CD4-positive, CD25-positive, alpha-beta regulatory T cell (primary cell): Measurements from ENCODE around the gene PDS5A. TPM values are rescaled to one million over a fixed set of nuclear protein-coding genes. Genes with fewer than 3 reads are reported as not detected.
A peak's percentile ranks its signal among the peaks of the same experiment; 100 is the strongest.
"Not testable (repeated sequence)": the region's sequence is repeated elsewhere in the genome, so short reads cannot be mapped to it uniquely, and the experiment has no call there.

Source experiments
- ATAC-seq, 2 donors: fragments of 150-1000 bp; cut with Tn5 transposase; one replicate each; pipeline ENCODE4 v1.10.0; 2021; ENCODE audit warnings: low read depth in 2 of 2, moderate number of reproducible peaks in 2 of 2, moderate library complexity in 1 of 2
- DNase-seq, 3 donors: peaks; one replicate each; pipeline versions ENCODE4 v3.0.0 to v3.0.0-alpha.2; 2012 to 2022; ENCODE audit warnings: mixed read lengths in 1 of 3
- H3K27ac ChIP-seq: one replicate; pipeline ENCODE4 v1.7.0; 2013; ENCODE audit warnings: mild to moderate bottlenecking, low read length; ENCODE audit not compliant: insufficient read depth, poor library complexity, severe bottlenecking
- H3K27me3 ChIP-seq: one replicate; pipeline ENCODE4 v1.7.0; 2013; ENCODE audit warnings: low read length; ENCODE audit not compliant: control insufficient read depth, insufficient read depth
- H3K36me3 ChIP-seq: one replicate; pipeline ENCODE4 v1.7.0; 2013; ENCODE audit warnings: mild to moderate bottlenecking, low read length, moderate library complexity; ENCODE audit not compliant: control insufficient read depth, insufficient read depth
- H3K4me1 ChIP-seq: 2 replicates; pipeline ENCODE4 v1.7.0; 2013; ENCODE audit warnings: mild to moderate bottlenecking, low read length; ENCODE audit not compliant: insufficient read depth, control insufficient read depth, poor library complexity, severe bottlenecking
- H3K4me3 ChIP-seq: one replicate; pipeline ENCODE4 v1.7.0; 2013; ENCODE audit warnings: low read depth, mild to moderate bottlenecking, low read length, moderate library complexity
- H3K9me3 ChIP-seq, 2 experiments: 1 replicate in 1 of 2; 2 replicates in 1 of 2; pipeline ENCODE4 v1.7.0; 2013; ENCODE audit warnings: low read length in 2 of 2, mild to moderate bottlenecking in 1 of 2, moderate library complexity in 1 of 2; ENCODE audit not compliant: control insufficient read depth in 2 of 2
- H3K27ac Mint-ChIP-seq, 3 donors: one replicate each; pipeline ENCODE4 v1.8.0; 2020 to 2022; ENCODE audit warnings: mild to moderate bottlenecking in 3 of 3, mixed read lengths in 3 of 3, moderate library complexity in 2 of 3
- H3K27me3 Mint-ChIP-seq: one replicate; pipeline ENCODE4 v1.8.0; 2022; ENCODE audit warnings: mild to moderate bottlenecking, mixed read lengths
- H3K36me3 Mint-ChIP-seq: one replicate; pipeline ENCODE4 v1.8.0; 2020; ENCODE audit warnings: mixed read lengths
- H3K4me1 Mint-ChIP-seq, 4 donors: one replicate each; pipeline ENCODE4 v1.8.0; 2020 to 2022; ENCODE audit warnings: mixed read lengths in 4 of 4, mild to moderate bottlenecking in 1 of 4
- H3K4me3 Mint-ChIP-seq, 4 donors: one replicate each; pipeline ENCODE4 v1.8.0; 2020 to 2022; ENCODE audit warnings: mild to moderate bottlenecking in 4 of 4, mixed read lengths in 4 of 4, moderate library complexity in 3 of 4
- H3K9me3 Mint-ChIP-seq, 7 donors: one replicate each; pipeline ENCODE4 v1.8.0; 2020 to 2022; ENCODE audit warnings: mixed read lengths in 7 of 7, mild to moderate bottlenecking in 3 of 7, moderate library complexity in 2 of 7
- polyA plus RNA-seq, 4 donors: library from polyadenylated mRNA; unstranded; fragments of 300-500 nt; fragmentation: Illumina TruSeq; gene quantifications; one replicate each; pipeline ENCODE4 v1.2.3, GENCODE V29; 2021
- total RNA-seq: library from RNA; stranded (reverse); gene quantifications from one replicate; pipeline ENCODE4 v1.2.3, GENCODE V29; 2022

The PDS5A gene
- 111 TPM for total RNA-seq
- polyA plus RNA-seq = 10 to 100 TPM; 25.2 to 35.0 (median 32.2) TPM

- H3K4me3 ChIP-seq = peak within 1 kb of the TSS; percentile 82
- peak within 1 kb of the TSS; percentile 88 to 97 (median 91) for H3K27ac Mint-ChIP-seq
- peaks cover 18% of the 10 kb centered on the region for H3K36me3 ChIP-seq
- peak; percentile 83 to 94 (median 89) for DNase-seq
- H3K4me1 Mint-ChIP-seq = peaks cover 12 to 36% (median 26%) of the 10 kb centered on the region in 4 donors
- H3K4me3 Mint-ChIP-seq = peak within 1 kb of the TSS; percentile 80 to 98 (median 92)
- no peaks in the 10 kb centered on the region for H3K27me3 Mint-ChIP-seq
- H3K27ac ChIP-seq = peak within 1 kb of the TSS; percentile 90
- ATAC-seq = peak; percentile 88
- no peaks in the 10 kb centered on the region for H3K9me3 Mint-ChIP-seq
- H3K9me3 ChIP-seq = no peaks in the 10 kb centered on the region
- no peaks in the 10 kb centered on the region for H3K27me3 ChIP-seq
- H3K4me1 ChIP-seq = peaks cover 26% of the 10 kb centered on the region
- peaks cover 21% of the 10 kb centered on the region for H3K36me3 Mint-ChIP-seq
These were observed at the start of gene PDS5A for GRCh38 chr4:39977489-39978377. Gene PDS5A, minus strand, starts transcription at chr4:39977911. Its CDS starts 1,334 bp downstream, at chr4:39976577.

DNA sequence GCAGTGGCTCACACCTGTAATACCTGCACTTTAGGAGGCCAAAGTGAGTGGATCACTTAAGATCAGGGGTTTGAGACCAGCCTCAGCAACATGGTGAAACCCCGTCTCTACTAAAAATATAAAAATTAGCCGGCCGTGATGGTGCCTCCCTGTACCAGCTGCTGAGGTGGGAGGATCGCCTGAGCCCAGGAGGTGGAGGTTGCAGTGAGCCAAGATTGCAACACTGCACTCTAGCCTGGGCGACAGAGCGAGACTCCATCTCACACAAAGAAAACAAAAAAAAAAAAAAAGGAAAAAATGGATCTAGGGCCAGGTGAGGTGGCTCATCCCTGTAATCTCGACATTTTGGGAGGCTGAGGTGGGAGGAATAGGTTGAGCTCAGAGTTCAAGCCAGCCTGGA lies 46.3 kb upstream of the PDS5A start:
- H3K27me3 Mint-ChIP-seq = peaks cover 13% of the 10 kb centered on the region

GRCh38 chr4:40021116-40021515 lies 43.4 kb upstream of the PDS5A start:
- H3K27ac ChIP-seq, H3K9me3 Mint-ChIP-seq, H3K4me3 ChIP-seq, H3K4me3 Mint-ChIP-seq, H3K36me3 ChIP-seq, ATAC-seq, H3K4me1 ChIP-seq, H3K36me3 Mint-ChIP-seq, DNase-seq, H3K27ac Mint-ChIP-seq, H3K27me3 ChIP-seq, H3K9me3 ChIP-seq, H3K4me1 Mint-ChIP-seq: not testable (repeated sequence)
- peaks cover 14% of the 10 kb centered on the region for H3K27me3 Mint-ChIP-seq

More for the DNA sequence above, 46.3 kb upstream of the PDS5A start:
- H3K27ac ChIP-seq, H3K9me3 ChIP-seq, H3K4me1 ChIP-seq, H3K4me3 Mint-ChIP-seq, H3K27me3 ChIP-seq, H3K9me3 Mint-ChIP-seq, ATAC-seq, H3K36me3 ChIP-seq, DNase-seq, H3K27ac Mint-ChIP-seq, H3K4me1 Mint-ChIP-seq, H3K36me3 Mint-ChIP-seq, H3K4me3 ChIP-seq: not testable (repeated sequence)

DNA sequence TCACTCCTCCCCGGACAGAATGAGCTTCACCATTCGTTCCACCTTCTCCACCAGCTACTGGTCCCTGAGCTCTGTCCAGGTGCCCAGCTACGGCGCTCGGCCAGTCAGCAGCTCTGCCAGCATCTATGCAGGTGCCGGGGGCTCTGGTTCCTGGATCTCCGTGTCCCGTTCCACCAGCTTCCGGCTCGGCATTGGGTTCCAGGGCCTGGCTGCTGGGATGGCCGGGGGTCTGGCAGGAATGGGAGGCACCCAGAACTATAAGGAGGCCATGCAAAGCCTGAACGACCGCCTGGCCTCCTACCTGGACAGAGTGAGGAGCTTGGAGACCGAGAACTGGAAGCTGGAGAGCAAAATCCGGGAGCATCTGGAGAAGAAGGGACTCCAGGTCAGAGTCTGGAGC lies 42.5 kb upstream of the PDS5A start:
- Mint-ChIP-seq H3K4me1 (no peaks in the 10 kb centered on the region), H3K27me3 (peaks cover 12% of the 10 kb centered on the region), H3K27ac (no peak overlapping the region), H3K9me3 (no peaks in the 10 kb centered on the region), H3K36me3 (no peaks in the 10 kb centered on the region), H3K4me3 (no peak overlapping the region)
- no peaks in the 10 kb centered on the region for H3K36me3 ChIP-seq
- no peak for ATAC-seq
- H3K27ac ChIP-seq = no peak overlapping the region
- no peaks in the 10 kb centered on the region for H3K9me3 ChIP-seq
- no peaks in the 10 kb centered on the region for H3K27me3 ChIP-seq
- DNase-seq = no peak
- no peak overlapping the region for H3K4me3 ChIP-seq
- H3K4me1 ChIP-seq = no peaks in the 10 kb centered on the region

DNA sequence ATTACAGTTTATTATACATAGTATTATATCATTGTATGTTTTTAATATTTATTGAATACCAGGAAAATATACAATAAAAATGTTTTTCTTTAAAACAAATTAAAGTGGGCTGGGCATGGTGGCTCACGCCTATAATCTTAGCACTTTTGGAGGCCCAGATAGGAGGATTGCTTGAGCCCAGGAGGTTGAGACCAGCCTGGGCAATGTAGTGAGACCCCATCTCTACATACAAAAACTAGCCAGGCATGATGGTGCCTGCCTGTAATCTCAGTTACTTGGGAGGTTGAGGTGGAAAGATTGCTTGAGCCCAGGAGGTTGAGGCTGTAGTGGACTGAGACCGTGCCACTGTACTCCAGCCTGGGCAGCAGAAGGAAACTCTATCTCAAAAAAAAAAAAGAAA lies 38.3 kb upstream of the PDS5A start:
- Histone ChIP-seq H3K4me3 (no peak overlapping the region), H3K4me1 (no peaks in the 10 kb centered on the region), H3K27me3 (no peaks in the 10 kb centered on the region), H3K9me3 (no peaks in the 10 kb centered on the region), H3K27ac (no peak overlapping the region), H3K36me3 (no peaks in the 10 kb centered on the region)
- DNase-seq (no peak), ATAC-seq (no peak)
- Mint-ChIP-seq H3K27ac (no peak overlapping the region), H3K4me1 (no peaks in the 10 kb centered on the region), H3K9me3 (no peaks in the 10 kb centered on the region), H3K36me3 (no peaks in the 10 kb centered on the region), H3K4me3 (no peak overlapping the region), H3K27me3 (peaks cover 9% of the 10 kb centered on the region)

DNA sequence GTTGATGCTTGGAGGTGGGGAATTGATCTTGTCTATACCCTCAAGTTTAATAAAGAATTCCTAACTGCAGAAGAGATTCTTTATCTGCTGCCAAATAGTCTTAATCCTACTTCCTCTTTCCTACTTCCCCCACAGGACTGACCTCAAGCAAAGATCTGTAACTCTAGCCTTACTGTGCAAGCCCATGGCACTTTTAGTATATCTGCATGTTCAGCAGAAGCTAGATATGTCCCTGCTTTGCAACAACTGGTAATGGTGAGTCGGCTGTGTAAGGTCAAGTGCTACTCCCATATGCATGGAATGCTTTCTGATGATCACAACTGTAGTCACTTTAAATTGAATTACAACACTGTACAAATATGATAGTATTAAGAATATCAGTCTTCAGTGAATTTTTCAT lies 26.3 kb upstream of the PDS5A start:
- Histone ChIP-seq H3K9me3 (no peaks in the 10 kb centered on the region), H3K36me3 (no peaks in the 10 kb centered on the region), H3K27ac (no peak overlapping the region), H3K4me3 (no peak overlapping the region), H3K27me3 (no peaks in the 10 kb centered on the region), H3K4me1 (no peaks in the 10 kb centered on the region)
- ATAC-seq = no peak
- peak overlapping the region in 1 of 3 donors; percentile 58 for H3K27ac Mint-ChIP-seq
- H3K9me3 Mint-ChIP-seq = no peaks in the 10 kb centered on the region
- H3K4me1 Mint-ChIP-seq = peaks cover 0 to 3% (median 0%) of the 10 kb centered on the region in 4 donors
- DNase-seq = no peak
- H3K36me3 Mint-ChIP-seq = no peaks in the 10 kb centered on the region
- no peak overlapping the region for H3K4me3 Mint-ChIP-seq
- peaks cover 6% of the 10 kb centered on the region for H3K27me3 Mint-ChIP-seq

DNA sequence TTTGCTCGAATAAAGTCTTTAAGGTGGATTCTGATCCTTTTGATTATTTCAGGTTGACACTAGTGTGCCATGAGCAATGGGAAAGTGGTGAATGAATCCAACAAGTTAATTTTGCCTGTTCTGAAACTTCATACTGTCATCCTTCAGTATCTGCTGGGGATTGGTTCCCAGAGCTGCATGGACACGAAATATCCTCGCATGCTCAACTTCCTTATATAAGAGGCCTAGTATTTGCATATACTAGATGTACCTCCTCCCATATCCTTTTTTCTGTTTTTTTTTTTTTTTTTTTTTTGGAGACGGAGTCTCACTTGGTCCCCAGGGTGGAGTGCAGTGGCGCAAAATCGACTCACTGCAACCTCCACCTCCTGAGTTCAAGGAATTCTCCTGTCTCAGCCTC lies 23.0 kb upstream of the PDS5A start:
- Histone ChIP-seq H3K27ac (no peak overlapping the region), H3K27me3 (no peaks in the 10 kb centered on the region), H3K36me3 (no peaks in the 10 kb centered on the region), H3K4me3 (no peak overlapping the region), H3K4me1 (no peaks in the 10 kb centered on the region), H3K9me3 (no peaks in the 10 kb centered on the region)
- Mint-ChIP-seq H3K27ac (no peak overlapping the region), H3K27me3 (no peaks in the 10 kb centered on the region), H3K9me3 (no peaks in the 10 kb centered on the region), H3K4me1 (no peaks in the 10 kb centered on the region), H3K4me3 (no peak overlapping the region), H3K36me3 (no peaks in the 10 kb centered on the region)
- ATAC-seq (no peak), DNase-seq (no peak)
